HG03045 (cell line): ENCODE measurements around the gene TTC39C.

Source experiments
- ATAC-seq: cut with Tn5 transposase; IDR thresholded peaks from one replicate; pipeline ENCODE4 v1.9.1; 2021; ENCODE audit warnings: mild to moderate bottlenecking, moderate library complexity; ENCODE audit not compliant: unreplicated experiment

TTC39C gene

DNA sequence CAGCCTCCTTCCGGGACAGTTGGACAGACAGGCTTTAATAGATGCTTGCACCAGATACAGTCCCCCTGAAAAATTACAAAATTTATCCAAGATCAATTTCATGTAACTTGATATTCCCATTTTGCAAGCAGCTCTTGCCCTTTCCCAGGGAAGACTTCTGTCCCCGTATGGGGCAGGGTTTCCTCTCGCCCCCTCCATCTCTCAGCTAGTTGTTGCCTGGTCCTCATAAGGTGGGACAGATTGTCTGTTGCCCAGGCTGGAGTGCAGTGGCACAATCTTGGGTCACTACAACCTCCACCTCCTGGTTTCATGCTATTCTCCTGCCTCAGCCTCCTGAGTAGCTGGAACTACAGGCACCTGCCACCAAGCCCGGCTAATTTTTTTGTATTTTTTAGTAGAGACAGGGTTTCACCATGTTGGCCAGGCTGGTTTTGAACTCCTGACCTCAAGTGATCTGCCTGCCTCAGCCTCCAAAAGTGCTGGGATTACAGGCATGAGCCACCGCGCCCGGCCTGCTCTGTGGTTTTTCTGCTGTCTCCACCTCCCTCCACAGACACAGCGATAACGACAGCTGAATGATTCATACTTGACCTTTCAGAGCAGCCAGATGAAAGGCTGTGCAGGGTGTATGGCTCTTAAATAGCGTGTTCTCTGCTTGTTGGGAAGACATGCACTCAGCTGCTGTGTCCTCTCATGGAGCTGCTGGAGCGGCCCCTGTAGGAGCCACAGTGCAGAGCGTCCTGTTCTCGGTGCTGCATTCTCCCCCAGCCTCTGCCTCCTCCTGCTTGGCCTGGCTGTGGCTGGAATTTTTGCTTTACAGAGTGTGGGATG, 61.4 kb downstream of the TTC39C start:
- no peak for ATAC-seq

GRCh38 chr18:24076950-24077349, 62.4 kb downstream of the TTC39C start:
- ATAC-seq: no peak

DNA sequence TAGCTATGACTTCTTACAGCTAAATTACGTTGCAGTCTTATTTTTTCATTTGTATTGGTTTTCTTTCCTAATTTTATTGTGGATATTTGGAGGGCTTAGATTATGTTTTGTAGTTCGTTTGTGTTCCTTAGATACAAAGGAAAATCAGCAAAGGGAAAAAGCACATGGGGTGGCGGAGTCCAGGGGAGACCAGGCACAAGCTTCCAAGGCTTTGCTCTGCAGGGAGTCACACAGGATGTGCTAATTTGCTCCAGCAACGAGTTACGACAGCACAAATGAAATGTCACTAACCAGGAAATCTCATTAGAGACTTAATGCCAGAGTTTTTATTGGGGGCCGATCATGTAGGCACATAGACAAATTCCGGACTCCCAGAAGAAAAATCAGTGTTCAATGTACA, 63.8 kb downstream of the TTC39C start:
- no peak for ATAC-seq

GRCh38 chr18:24080861-24081260, 66.3 kb downstream of the TTC39C start:
- no peak for ATAC-seq

GRCh38 chr18:24083550-24083949, 69.0 kb downstream of the TTC39C start:
- no peak for ATAC-seq

- no peak for ATAC-seq
Measured at GRCh38 chr18:24086082-24086481, 71.5 kb downstream of the TTC39C start.

DNA sequence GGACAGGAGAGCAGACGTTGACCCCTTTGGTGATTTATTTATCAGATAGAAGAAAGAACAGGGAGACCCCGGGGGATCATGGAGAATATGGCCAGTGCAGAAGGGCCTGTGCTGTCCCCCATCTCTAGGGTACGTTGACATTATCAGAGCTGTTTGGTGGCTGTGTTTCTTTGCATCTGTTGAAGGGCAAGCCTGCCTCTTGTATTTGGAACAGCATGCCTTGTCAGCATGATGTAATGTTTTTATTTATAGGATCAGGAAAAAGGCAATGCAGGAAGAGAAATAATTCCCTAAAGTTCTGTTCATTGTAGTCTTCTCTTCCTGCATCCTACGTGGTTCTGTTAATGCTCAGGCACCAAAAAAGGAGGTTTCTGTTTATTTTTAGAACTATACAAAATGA, 74.5 kb downstream of the TTC39C start:
- ATAC-seq: no peak

DNA sequence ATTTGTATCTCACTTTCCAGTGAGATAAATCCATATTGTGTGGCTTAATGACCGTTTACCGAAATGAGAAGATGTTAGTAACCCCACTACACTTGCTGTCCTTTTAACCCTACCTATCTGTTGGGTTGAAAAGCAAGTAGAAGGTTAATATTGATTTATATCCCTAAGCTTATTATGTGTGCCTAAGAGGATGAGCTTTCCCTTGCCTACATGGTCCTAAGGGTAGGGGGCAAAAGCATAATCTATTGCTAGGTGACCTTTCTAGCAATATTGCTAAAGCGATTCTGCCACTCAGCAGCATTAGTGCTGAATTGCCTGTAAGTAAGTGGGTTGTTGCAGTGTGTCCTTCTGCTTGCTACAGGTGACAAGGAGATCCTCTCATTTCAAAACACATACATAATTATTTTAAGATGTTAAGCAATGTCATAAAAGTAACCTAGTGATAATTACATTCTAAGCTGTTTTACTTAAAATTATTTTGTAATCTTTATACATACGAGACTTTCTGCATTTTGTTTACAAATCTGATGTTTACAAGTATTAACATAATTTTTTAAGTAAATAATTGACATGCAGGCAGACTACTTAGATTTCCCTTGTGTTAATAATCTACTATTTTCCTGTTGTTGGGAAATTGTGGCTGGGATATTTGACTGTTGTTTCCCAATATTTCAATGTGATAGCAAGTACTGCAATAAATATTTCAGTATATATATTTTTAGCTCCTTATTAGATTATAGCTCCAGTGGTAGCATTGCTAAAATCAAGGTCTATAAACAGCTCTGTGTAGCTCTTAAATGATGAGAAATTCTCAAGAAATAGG, 75.2 kb downstream of the TTC39C start:
- ATAC-seq: no peak

GRCh38 chr18:24090876-24091275, 76.3 kb downstream of the TTC39C start:
- no peak for ATAC-seq

DNA sequence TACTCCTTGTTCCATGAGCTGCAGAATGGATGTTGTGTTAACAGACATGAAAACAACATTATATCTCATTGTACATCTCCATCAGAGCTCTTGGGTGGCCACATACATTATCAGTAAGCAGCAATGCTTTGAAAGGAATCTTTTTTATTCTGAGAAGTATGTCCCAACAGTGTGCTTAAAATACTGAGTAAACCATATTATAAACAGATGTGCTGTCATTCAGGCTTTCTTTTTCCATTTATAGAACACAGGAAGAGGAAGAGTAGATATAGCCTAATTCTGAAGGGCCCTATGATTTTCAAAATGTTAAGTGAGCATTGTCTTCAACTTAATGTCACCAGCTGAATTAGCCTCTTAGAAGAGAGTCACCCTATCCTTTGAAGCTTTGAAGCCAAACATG, 80.0 kb downstream of the TTC39C start:
- no peak for ATAC-seq

GRCh38 chr18:24095976-24096375, 81.4 kb downstream of the TTC39C start:
- ATAC-seq: no peak

DNA sequence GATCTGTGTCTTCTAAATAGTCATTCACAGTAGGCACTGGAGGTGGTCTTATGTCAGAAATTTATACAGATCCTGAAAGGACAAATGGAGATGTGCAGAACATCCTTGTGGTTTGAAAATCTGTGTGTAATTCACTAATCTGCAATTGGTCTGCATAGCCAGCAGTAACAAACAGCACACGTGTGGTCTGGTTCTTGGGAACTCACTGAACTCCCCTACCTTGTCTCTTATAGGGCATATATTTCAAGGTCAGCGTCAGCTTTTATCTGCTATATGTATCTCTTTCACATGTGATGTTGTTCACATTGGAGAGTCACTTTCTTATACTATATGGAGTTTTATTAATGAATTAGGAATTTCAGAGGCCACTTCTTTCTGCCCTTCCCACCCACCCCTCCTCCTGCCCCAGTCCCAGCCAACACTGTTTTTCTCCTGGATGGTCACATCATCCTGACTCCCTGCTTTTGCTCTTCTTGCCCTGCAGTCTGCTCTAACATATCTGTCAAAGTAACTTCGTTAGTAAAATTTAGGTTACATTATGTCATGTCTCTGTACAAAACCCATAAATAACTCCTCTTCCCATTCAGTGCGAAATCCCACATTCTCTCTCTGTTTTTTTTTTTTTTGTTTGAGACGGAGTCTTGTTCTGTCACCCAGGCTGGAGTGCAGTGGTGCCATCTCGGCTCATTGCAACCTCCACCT, 88.9 kb downstream of the TTC39C start:
- ATAC-seq: no peak

GRCh38 chr18:24104486-24104885, 89.9 kb downstream of the TTC39C start:
- no peak for ATAC-seq

DNA sequence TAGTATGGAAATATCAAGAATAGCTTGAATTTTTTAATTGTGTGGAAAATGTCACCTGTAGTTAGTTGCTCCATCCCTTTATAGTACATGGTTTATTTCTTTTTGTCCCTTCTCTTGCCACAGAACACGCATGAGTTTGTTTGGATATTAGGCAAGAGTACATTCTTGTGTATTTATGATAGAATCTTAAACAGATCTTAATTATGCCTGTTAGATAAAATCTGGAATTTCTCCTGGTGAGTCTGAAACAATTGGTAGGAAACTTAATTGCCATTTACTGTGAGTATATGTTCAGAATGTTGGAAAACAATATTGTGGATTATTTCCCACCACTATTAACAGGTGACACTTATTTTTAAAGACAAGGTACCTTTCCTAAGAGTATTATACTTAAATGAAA, 94.1 kb downstream of the TTC39C start:
- no peak for ATAC-seq

- ATAC-seq: no peak
Measured at GRCh38 chr18:24111936-24112335, 97.4 kb downstream of the TTC39C start.

DNA sequence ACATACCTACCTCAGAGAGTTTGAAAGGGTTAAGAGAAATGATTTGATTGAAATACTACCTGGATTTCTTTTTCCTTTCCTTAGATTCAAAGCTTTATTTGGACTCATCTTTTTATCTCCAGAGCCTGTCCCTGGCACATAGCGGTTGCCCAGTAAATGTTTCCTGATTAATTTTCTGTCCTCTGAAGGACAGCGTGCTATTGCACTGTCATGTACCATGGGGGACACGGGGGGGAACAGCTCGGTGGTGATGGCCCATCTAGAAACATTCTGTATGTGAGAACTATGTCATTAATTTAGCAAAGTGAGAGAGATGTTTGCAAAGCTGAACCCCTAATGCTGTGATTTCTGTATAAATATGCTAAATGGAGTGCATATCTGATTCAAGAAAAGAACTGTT, 97.9 kb downstream of the TTC39C start:
- no peak for ATAC-seq

DNA sequence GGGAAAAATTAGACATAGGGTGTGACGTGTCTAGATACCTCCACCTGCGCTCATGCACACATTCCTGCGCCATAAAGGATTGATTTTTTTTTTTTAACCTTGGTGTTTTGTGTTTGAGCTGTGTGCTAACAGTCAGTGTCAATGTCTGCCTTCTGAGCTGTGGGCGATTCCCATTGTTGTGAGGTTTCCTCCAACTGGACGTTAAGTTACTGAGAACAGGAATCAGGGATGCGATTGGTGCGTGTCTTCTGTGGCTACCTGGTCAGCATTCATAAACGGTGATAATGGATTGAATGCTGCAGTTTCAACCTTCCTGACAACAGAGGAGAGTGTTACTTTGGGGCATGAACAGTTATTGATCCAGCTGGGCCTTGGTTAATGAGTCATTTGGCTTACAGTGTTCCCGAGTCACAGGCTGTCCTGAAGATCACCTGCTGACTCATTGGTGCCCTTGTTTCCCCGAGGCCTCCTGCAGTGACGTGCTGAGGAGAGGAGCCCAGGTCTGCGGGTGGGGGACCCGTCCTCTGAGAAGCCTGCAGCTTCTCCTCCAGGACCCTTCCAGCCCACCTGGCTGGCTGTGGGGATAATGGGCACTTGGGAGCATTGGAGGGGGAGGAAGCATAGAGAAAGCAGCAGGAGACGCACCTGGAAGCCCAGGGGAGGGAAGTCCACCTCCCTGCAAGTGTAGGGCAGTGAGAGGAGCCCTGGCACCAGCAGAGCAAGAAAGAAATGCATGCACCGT, 98.5 kb downstream of the TTC39C start:
- ATAC-seq: no peak

- ATAC-seq: no peak
Measured at GRCh38 chr18:24114924-24115549, 100.5 kb downstream of the TTC39C start.

DNA sequence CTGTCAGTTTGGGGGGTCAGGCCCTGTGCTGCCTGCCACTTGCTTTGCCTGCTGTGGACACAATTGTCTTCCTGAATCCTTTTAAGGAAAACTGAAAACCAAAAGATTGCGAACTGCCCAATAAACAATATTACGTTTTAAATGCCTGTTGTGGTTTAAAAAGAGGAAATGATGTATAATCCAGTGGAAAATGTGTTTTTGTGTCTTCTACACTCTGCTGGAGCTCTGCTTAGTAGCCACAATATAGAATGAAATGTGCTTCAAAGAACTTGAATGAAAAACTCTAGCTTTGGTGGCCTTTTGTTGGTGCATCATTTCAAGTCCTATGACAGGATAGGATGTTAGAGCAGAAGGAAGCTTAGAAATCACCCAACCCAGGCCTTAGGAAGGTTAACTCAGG, 101.1 kb downstream of the TTC39C start:
- ATAC-seq: no peak
